ENCODE data around the gene TBC1D22B. TPM values are rescaled to one million over a fixed set of nuclear protein-coding genes. Genes with fewer than 3 reads are reported as not detected.
A peak's percentile ranks its signal among the peaks of the same experiment; 100 is the strongest.
"Not testable (repeated sequence)": the region's sequence is repeated elsewhere in the genome, so short reads cannot be mapped to it uniquely, and the experiment has no call there.

The TBC1D22B gene
- total RNA-seq, 1 experiment from 2014 or later: 7.8 TPM

DNA sequence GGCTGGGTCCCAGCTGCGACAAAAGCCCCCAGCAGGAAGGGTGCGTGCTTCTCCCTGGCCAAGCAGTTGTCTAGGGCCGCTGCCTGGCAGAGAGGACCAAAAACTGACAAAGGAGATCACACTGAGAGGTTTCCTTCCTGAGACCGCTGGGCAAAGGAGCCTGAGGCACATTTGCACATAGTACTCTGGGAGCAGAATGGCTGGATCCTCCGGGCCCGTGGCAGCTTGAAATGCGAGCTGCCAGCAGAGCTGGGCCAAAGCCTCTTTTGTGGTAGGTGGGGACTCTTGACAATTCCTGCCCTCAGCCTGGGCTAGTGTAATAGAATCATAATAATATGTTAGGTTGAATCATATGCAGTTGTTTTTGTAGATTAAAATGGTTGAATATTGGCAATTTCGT lies 63.1 kb downstream of the TBC1D22B start:
- no peak for DNase-seq (ENCODE audit: low spot score)

DNA sequence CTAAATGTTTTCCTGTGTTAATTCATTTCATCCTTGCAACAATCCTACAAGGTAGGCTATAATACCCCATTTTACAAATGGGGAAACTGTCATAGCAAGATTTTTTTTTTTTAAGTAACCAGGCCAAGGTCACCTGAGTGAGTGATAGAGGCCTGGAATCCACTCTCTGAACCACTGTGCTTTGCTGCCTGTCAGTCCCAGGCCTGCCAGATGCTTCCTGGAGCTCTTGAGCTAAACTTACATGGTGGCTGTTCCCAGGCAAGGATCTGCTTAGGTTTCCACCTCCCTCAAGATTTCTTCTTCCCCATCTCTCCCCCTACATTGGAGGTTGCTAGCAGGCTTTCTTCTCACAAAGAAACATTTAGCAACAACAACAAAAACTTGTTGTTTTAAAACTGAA lies 63.5 kb downstream of the TBC1D22B start:
- DNase-seq (ENCODE audit: low spot score): no peak

DNA sequence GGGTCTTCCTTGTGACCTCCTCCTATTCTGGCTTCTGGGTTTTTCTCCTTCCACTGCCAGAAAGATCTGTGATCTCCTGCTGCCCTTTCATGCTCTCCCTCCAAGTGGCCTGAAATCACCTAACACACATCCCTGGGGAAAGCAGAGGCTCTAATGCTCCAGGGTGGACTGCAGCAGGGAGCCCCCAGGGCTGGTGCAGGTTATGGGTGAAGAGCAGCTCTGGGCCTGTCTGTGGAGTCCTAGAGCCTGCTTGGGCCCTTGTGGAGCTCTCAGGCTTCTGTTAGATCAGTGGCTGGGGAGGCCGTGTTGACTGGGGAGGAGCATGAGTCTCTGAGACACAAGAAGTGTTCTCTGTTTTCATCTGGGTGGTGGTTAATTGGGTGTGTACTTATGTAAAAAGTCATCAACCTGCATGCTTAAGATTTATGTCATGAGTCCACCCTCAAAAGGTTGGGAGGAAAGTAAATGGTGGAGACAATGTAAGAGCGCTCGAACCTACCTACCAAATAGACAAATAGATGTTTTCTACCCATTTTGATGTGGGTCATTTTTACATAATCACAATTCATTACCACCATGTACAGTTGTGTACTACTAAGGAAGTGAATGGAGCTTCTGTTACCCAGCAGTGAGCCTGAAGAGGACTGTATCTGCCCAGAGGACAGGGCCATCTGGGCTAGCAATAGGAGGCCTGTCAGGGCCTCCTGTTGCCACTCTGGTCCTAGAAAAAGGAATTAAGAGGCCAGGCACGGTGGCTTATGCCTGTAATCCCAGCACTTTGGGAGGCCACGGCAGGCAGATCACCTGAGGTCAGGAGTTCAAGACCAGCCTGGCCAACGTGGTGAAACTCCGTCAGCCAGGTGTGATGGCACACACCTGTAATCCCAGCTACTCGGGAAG lies 64.2 kb downstream of the TBC1D22B start:
- DNase-seq (ENCODE audit: low spot score): no peak

DNA sequence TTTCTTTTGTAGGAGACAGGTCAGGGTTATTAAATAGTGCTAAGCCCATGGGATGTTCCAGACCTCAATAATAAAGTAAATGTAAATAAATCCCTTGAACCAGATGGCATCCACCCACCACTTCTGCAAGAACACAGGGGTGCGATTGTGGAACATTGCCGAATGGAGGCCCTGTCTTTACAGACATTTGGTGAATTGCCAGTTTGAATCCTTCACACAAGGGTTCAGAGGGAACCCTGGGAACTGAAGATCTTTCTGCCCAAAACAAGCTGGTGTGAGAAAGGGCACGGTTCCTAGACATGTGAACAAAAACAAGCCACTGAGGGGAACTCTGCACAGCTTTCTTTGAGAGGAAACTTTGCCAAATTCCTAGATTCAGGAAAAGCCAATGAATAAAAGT lies 66.0 kb downstream of the TBC1D22B start:
- no peak for DNase-seq (ENCODE audit: low spot score)

DNA sequence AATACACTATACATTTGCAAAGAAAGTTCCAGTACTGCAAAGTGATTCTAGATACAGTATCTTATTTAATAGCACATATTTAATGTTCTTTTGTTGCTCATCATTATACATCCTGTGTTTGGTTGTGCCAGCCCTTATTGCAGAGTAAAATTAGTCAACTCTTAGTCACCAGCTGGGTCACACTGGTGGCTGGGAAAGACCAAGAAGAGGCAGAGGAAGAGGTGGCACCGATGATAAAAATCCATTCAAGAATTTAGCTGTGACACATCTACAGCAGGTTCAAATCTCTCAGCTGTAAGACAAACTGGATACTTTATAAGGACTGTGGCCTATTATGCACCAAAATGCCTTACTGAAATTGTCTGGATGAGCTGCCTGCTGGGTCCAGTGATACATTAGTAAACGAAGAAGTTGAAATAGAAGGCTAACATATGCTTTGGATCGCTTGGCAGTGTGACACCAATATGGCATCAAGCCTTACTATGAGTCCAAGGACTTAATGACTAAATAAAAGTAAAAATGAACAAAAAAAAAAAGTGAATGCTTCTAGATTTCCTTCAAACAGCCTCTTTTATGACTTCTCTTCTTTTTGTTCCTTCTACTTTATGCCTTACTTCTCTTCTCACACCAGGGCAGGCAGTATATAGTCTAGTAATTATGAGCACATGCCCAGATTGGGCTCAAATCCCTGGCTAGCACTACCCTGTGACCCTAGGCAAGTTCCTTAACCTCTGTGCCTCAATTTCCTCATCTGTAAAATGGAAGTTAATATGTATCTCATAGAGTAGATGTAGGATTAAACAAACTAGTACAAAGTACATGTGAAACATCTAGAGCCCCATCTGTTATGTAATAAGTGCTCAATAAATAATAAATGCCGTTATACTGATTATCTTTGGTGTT lies 66.8 kb downstream of the TBC1D22B start:
- no peak for DNase-seq (ENCODE audit: low spot score)

DNA sequence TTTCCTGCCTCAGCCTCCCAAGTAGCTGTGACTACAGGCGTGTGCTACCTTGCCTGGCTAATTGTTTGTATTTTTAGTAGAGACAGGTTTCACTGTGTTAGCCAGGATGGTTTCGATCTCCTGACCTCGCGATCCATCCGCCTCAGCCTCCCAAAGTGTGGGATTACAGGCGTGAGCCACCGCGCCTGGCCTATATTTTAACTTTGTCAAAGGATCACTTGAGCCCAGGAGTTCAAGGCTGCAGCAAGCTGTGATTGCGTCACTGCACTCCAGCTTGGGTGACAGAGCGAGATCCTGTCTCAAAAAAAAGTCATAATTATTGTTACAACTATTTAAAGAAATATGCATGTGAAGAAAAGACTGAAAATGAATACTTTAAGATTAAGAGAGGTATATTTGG lies 72.8 kb downstream of the TBC1D22B start:
- DNase-seq (ENCODE audit: low spot score): not testable (repeated sequence)

DNA sequence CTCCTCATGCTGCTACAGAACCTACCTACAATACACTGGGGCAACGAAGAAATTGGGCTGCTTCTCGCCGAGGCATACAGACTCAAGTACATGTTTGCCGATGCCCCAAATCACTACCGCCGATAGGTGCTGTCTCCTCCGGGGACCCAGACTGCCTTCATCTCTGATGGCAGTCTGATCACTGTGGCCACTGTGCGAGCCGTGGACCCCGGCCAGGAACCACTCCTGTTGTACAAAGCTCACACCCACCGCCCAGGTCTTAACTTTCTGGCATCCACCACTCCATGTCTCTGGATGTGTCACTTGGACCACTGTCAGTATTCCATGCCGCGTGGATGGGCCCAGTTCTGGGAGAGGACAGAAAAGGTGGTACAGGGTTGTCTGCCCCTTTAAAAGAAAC lies 73.5 kb downstream of the TBC1D22B start:
- no peak for DNase-seq (ENCODE audit: low spot score)

DNA sequence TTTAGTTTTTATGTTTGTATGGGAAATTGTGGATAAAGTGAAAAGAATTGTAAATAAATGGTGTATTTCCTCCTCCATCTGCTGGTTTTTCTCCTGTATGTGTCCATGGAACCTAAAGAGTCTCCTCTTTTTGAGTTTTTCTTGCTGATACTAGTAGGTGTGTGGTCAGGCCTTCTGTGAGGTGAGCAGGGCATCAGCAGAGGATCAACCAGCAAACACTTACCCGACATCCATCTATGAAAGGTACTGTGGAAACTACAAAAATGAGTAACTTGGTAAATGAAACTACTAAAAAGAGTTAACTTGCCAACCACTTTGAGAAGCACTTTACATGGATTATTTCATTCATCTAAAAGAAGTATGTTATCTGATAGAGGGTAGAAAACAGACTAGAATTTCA lies 75.3 kb downstream of the TBC1D22B start:
- no peak for DNase-seq (ENCODE audit: low spot score)

DNA sequence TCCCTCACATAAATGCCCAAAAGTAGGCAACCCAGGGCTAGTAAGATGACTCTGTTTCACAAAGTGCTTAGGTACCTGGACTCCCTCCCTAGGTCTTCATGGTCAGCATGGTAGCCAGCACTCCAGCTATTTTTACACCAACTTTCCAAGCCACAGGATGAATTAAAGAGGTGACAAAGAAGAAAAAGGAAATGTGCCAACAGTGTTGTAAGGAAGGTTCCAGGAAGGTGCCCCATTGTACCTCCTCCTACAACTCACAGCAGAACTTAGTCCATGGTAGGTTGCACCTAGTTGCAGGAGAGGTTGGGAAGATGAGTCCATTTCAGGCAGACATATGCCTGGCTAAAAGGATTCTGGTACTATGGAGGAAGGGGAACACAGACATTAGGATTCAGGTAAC lies 76.5 kb downstream of the TBC1D22B start:
- DNase-seq (ENCODE audit: low spot score): no peak

DNA sequence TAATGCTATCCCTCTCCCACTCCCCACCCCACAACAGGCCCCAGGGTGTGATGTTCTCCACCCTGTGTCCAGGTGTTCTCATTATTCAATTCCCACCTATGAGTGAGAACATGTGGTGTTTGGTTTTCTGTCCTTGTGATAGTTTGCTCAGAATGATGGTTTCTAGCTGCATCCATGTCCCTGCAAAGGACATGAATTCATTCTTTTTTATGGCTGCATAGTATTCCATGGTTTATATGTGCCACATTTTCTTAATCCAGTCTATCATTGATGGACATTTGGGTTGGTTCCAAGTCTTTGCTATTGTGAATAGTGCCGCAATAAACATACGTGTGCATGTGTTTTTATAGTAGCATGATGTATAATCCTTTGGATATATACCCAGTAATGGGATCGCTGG lies 80.7 kb downstream of the TBC1D22B start:
- not testable (repeated sequence) for DNase-seq (ENCODE audit: low spot score)

DNA sequence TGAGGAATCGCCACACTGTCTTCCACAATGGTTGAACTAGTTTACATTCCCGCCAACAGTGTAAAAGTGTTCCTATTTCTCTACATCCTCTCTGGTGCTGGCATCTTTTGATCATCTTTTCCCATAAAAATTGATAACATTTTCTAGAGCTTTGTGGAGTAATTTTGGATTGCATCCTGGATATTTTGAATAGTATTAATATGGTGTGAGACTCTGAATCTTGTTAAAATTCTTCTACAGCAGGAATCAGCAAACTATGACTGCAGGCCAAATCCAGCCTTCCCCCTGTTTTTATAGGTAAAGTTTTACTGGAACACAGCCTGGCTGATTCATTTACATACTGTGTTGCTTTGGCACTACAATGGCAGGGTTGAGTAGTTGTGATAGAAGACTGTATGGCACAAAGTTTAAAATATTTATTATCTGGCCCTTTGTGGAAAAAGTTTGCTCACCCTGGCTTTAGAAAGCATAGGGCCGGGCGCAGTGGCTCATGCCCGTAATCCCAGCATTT lies 81.2 kb downstream of the TBC1D22B start:
- DNase-seq (ENCODE audit: low spot score): no peak

DNA sequence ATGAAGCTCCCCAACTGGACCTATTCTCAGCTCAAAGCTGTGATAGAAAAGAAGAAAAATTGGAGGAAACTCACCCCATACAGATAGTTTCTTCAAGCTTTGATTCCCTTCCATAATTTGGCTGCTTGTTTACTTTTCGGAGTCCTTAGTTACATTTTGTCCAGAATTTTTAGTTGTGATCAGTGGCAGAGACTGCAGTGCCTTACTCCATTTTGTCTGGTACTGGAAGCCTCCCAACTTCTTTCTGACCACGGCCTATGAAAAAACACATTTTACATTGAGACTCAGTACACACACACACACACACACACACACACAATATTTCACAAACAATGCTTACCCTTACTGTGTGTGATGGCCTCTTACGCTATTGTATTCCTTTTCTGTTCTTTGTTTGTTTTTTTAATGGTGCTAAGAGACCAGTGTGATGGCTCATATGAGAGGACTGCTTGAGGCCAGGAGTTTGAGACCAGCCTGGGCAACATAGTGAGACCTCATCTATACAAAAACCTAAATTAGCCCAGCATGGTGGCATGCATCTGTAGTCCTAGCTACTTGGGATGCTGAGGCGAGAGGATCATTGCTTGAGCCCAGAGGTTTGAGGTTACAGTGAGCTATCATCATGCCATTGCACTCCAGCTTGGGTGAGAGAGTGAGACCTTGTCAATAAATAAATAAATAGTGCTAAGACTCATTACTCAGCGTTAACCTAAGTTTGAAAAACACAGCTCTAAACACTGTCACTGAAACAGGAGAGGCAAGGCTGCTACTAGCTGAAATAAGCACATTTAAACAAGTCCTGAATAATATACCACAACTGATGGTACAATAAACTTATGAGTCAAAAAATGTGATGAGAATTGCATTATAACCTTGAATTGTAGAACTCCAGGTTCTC lies 82.4 kb downstream of the TBC1D22B start:
- DNase-seq (ENCODE audit: low spot score): no peak

DNA sequence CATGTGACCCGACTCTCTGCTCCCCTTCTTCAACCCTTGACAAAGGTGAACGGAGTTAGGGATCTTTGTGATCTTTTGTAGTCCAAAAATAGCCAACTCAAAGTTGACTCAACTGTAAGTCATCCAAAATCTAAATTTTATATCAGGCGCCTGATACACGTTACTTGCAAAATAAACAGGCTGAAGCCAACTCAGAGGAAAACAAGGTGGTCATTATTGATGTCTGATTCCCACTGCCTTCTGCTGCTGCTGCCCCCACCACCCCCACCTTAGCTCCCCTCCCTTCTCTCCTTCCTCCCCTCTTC lies 83.0 kb downstream of the TBC1D22B start:
- no peak for DNase-seq (ENCODE audit: low spot score)

DNA sequence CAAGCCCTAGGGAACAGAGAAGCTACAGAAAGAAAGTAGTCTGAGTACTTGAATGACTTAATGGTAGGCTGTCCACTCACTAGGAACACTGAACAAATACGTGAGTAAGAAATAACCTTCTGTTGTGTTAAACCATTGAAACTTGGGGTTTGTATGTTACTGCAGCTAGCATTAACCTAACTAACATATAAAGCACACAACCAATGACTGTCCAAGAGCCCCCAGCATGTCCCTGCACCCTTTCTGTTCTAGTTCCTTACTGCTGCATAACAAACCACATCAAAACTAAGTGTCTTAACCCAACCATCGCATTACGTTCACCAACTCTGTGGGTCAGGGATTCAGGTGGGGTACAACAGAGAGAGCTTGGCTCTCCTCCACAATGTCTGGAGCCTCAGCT lies 85.7 kb downstream of the TBC1D22B start:
- DNase-seq (ENCODE audit: low spot score): no peak

DNA sequence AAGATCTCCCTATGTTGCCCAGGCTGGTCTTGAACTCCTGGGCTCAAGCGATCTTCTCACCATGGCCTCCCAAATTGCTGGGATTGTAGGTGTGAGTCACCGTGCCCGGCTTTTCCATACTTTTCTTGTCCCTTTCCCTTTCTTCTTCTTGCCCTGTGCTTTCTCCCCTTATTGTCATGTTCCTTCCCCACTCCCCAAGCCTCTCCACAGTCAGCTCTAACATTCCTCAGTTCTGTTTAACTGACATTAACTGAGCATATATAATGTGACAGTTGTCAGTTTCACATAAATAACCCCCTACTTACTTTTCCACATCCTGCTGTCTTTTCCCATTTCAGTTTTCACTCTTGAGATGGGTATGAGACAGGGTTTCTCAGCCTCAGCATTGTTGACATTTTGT lies 86.7 kb downstream of the TBC1D22B start:
- no peak for DNase-seq (ENCODE audit: low spot score)

DNA sequence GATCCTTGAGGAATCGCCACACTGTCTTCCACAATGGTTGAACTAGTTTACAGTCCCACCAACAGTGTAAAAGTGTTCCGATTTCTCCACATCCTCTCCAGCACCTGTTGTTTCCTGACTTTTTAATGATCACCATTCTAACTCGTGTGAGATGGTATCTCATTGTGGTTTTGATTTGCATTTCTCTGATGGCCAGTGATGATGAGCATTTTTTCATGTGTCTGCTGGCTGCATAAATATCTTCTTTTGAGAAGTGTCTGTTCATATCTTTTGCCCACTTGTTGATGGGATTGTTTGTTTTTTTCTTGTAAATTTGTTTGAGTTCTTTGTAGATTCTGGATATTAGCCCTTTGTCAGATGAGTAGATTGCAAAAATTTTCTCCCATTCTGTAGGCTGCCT lies 88.2 kb downstream of the TBC1D22B start:
- not testable (repeated sequence) for DNase-seq (ENCODE audit: low spot score)

DNA sequence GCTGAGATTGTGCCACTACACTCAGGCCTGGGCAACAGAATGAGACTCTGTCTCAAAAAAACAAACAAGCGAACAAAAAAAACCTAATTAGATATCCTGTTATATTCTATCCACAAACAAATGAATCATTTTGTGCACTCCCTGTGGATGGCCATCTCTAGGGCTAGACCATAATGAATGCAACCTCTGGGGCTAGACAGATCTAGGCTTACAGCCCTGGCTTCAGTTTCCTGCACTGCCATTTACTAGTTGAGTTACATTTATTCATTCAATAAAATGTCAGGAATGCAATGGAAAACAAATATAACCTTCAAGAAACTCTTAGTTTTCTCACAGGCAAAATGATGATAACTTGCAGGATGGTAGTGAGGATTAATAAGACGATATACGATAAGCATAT lies 89.6 kb downstream of the TBC1D22B start:
- DNase-seq (ENCODE audit: low spot score): no peak

DNA sequence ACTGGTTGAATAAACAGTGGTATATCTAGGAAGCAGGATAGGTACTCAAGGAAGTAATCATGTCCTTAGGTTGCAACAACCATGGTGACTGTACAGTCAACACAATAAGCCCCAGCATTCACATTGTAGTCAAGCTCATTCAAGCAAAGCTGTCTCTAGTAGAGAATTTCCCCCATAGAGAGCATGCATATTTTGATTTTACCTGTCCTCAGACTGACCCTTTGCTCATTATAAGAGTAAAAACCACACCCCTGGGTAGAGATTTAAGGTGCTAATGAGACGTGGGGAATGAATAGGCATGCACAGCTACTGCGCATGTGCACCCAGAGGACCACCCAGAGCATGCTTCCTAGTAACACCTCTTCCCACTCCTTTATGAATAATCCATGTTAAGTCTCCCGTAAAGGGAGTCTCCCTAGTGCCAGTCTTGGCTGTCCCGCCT lies 90.1 kb downstream of the TBC1D22B start:
- no peak for DNase-seq (ENCODE audit: low spot score)

DNA sequence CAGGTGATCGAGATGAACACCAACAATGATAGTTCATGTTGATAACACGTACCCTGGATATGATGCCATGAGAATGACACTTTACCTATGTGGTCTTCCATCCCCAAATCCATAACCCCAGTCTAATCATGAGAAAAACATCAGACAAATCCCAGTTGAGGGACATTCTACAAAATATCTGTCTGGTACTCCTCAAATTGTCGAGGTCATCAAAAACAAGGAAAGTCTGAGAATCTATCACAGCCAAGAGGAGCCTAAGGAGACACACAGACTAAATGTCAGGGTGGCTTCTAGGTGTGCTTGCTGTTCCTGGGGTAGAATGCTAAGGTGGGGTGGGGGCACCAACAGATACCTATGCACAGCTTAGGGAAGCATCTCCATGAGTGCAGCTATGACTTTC lies 93.5 kb downstream of the TBC1D22B start:
- DNase-seq (ENCODE audit: low spot score): no peak

DNA sequence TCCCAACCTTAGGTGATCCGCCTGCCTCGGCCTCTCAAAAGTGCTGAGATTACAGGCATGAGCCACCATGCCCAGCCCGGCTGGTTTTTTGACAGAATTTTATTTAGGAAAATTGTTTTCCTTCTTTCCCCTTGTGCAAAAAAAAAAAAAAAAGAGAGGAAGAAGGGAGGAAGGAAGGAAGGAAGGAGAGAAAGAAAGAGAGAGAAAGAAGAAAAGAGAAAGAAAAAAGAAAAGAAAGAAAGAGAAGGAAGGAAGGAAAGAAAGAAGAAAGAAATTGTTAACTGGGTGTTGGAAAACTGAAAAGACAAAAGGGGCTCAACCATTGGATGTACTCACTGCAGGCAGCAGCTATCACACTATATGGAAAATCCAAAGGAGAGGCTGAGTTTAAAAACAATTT lies 94.8 kb downstream of the TBC1D22B start:
- no peak for DNase-seq (ENCODE audit: low spot score)

DNA sequence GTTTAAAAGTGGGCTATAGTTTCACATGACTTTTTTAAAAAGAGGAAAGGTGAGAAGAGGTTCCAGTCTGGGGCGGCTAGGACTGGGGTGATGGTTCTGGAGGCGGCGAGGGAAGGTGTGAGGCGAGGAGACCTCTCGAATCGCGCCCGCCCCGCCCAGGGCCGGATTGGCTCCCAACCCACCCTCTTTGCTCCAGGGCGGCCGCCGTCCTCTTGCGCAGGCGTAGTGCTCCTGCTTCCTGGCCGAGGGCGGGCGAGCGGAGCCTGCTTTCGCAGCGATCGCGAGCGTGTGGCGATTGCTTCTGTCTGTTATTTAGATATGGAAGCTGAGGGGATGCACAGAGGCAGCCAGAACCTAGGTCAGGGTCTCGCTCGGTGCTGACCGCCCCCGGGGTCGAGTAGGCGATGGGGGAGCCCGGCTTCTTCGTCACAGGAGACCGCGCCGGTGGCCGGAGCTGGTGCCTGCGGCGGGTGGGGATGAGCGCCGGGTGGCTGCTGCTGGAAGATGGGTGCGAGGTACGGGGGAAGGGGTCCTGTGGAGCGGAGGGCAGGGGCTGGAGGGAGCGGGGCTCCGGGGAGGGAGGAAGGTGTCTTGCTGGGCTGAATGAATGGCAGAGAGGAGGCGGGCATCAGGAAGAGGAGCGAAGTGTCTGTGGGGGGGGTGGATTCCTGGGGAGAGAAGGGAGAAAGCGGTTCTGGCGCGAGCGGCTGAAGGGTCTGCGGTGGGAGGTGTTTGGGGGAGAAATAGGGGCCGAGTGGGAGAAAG lies 96.4 kb downstream of the TBC1D22B start, which contains the start of gene RNF8:
RNF8 (plus strand) TSS at position 223 of the 765 bp plus-strand sequence; CDS start at position 405, 182 bp downstream.
- peak; percentile 81 for DNase-seq (ENCODE audit: low spot score)

All from HT-29 (cell line).